IPS-NIHi7 (cell line): ENCODE data around the gene BAX.

Experiments
- DNase-seq: peaks from one replicate; pipeline ENCODE4 v3.0.0; 2012; ENCODE audit warnings: mixed read lengths; ENCODE audit errors: extremely low spot score

Gene BAX

DNA sequence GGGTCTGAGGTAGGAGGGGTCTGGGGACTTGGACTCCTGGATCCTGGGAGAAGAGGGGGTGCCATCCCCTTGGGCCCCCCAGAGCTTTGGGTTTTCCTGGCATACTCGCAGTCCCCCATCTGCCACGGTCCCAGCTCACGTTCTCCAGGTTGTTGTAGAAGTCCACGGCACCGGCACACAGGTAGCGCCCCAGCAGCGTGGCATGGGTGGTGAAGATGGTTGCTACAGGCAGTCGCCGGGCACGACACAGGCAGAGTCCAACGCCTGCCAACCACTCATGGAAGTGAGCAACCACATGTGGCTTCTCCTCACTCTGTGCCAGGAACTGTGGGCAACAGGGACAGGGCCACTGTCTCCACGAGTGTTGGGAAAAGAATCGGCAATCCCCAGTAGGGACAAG is 31.0 kb downstream of the BAX start:
- no peak for DNase-seq

GRCh38 chr19:48986211-48986610 is 31.5 kb downstream of the BAX start:
- DNase-seq = no peak

GRCh38 chr19:48987323-48987722 is 32.6 kb downstream of the BAX start:
- DNase-seq = no peak

DNA sequence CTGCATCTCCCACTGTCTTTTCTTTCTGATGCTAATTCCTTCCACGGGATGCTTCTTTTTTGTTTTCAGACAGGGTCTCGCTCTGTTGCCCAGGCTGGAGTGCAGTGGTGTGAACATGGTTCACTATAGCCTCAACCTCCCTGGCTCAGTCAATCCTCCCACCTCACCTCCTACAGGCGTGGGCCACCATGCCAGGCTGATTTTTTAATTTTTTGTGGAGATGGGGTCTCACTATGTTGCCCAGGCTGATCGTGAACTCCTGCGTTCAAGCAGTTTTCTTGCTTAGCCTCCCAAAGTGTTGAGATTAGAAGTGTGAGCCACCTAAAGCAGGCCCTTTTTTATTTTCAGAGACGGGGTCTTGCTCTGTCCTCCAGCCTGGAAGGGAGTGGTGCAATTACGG is 33.6 kb downstream of the BAX start:
- no peak for DNase-seq

DNA sequence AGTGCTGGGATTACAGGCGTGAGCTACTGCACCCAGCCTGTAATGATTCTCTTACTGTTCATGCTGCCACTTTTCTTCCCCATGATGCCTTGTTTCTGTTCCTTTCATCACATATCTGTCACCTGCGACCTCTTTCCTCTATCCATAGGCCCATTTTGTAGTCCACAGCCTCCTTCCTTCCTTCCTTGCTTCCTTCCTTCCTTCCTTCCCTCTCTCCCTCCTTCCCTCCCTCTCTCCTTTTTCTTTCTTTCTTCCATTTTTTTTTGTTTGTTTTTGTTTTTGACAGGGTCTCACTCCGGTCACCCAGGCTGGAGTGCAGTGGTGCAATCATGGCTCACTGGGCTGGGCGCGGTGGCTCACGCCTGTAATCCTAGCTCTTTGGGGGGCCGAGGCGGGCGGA is 34.2 kb downstream of the BAX start:
- no peak for DNase-seq

GRCh38 chr19:48989701-48990291 is 35.1 kb downstream of the BAX start:
- no peak for DNase-seq

DNA sequence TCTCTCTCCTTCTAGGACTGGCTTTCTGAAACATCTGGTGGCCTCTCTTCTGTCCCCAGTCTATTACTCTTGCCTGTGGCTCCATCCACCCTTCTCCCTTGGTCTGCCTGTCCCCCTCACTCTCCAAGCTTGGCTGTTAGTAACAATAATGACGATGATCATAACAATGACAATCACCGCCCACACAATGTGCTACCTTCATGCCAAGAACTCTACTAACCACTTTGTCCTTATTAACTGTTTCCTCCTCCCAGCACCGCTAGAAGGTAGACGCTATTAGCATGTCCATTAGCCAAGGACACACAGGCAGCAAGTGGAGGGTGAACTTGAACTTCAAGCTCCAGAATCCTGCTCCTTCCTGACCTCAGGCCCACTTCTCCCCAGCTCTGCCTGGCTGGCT is 35.7 kb downstream of the BAX start:
- no peak for DNase-seq

GRCh38 chr19:48991011-48991609 is 36.4 kb downstream of the BAX start:
- DNase-seq = no peak

GRCh38 chr19:48991873-48992580 is 37.4 kb downstream of the BAX start:
- peak; percentile 74 for DNase-seq

GRCh38 chr19:48992581-48993174 is 38.0 kb downstream of the BAX start:
- no peak for DNase-seq

GRCh38 chr19:48993175-48994034 is 38.7 kb downstream of the BAX start, which contains the start of the genes GYS1 and RUVBL2:
Gene GYS1 (minus strand): TSS chr19:48993309. CDS start chr19:48993112, 197 bp downstream.
Gene RUVBL2 (plus strand): TSS chr19:48993887. CDS start chr19:48993912, 25 bp downstream.
- DNase-seq = peak; percentile 99

GRCh38 chr19:48994035-48994386 is 39.3 kb downstream of the BAX start:
- no peak for DNase-seq

DNA sequence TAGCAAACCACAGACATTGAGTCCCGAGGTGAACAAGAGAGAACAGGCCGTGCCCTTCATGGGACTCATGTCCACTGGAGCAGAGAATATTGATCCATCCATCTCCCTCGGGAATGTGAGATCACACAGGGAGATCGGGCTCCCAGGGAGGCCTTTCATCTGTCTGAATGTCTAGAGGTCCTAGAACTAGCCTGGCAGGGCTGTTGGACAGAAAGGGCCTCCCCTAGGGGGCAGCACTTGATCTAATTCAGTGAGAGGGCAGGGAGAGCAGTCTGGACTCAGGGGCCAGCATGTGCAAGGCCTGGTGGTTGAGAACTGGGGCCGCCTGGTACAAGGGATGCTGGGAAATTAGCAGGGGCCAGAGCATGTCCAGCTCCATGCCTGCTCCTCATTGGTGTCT is 43.3 kb downstream of the BAX start:
- peak; percentile 72 for DNase-seq

DNA sequence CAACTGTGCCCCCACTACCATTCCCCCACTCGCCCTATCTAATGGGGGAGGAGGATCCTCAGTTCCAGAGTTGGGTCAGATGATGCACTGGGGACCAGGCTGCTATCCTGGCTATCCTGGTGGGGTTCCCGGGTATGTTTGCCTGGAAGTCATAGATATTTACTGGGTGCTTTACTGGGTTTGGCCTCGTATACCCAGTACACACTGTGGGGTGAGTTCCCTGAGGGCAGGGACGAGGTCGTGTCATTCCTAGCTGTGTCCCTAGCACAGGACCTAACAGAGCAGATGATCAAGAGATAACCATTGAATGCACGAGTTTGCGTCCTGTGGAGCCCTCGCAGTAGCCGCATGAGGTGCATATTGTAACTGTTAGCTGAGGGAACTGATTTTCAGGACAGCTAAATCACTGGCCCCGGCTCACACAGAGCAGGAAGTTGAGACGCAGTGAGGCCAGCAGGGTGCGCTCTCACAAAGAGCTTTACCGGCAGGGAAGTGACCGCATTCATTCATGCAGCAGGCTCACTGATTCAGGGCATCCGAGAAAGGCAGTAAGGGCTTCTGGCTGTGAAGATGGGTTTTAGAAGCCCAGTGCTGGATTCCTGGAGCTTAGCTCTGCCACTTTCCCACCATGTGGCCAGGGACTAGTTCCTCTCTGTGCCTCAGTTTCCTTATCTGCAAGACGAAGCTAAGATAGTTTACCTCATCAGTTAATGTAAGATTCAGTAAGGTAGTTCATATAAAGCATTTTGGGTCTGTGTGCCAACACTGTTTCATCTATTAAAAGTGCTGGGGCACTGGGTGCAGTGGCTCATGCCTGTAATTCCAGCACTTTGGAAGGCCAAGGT is 45.0 kb downstream of the BAX start:
- DNase-seq = peak; percentile 84

GRCh38 chr19:49004133-49004532 is 49.5 kb downstream of the BAX start:
- DNase-seq = no peak

GRCh38 chr19:49004964-49005614 is 50.4 kb downstream of the BAX start:
- DNase-seq = no peak

DNA sequence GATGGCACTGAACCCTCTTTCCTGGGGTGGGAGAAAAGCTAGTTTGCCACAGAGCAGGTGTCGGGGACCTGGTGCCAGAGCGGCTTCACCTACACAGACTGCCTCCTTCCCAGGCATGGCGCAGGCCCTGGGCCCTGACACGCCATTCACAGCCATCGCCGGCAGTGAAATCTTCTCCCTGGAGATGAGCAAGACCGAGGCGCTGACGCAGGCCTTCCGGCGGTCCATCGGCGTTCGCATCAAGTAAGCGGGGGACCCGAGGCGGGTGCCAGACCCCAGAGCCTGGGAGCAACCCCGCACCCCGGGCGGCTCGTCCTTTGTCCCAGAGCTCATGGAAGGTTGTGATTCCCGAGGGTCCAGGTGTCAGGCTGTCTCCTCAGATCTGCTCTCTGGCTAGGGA is 52.2 kb downstream of the BAX start:
- no peak for DNase-seq

DNA sequence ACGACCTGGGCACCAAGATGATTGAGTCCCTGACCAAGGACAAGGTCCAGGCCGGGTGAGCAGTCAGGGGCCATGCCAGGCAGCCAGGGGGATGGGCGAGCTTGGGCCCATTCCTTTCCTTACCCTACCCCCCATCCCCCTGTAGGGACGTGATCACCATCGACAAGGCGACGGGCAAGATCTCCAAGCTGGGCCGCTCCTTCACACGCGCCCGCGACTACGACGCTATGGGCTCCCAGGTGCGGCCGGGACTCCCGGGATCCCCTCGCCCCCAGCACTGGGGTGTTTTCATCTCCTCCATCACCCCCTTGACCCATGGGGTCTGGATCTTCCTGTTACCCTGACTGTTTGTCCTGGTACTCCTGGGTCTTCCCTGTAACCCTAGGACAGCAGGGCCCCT is 55.2 kb downstream of the BAX start:
- DNase-seq = no peak

DNA sequence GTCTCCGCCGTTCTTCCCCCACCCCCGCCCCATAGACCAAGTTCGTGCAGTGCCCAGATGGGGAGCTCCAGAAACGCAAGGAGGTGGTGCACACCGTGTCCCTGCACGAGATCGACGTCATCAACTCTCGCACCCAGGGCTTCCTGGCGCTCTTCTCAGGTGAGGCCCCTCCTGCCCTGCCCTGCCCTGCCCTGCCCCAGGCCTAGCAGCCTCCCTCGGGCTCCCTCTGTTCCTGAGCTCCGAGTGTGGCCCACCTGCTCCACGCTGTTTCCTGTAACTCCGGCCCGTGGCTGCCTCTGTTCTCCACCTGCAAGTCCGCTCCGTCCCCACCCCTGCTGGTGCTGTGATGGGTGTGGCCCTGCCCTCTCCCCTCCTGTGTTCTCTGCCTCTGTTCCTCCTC is 55.8 kb downstream of the BAX start:
- DNase-seq = no peak

- no peak for DNase-seq
These were observed 56.5 kb downstream of the BAX start for GRCh38 chr19:49011194-49011593.
